ENCODE results near the gene BLNK. TPM values are rescaled to one million over a fixed set of nuclear protein-coding genes. Genes with fewer than 3 reads are reported as not detected.

BLNK gene
- total RNA-seq, 1 donor from 2014 or later: not detected

- no peak for TF ChIP-seq CTCF (IDR thresholded peaks at IDR 0.05; ENCODE audit: unreplicated experiment)
- Mint-ChIP-seq H3K9me3 (ENCODE audit: unreplicated experiment) (no peaks in the 10 kb centered on the region), H3K4me1 (ENCODE audit: unreplicated experiment) (no peaks in the 10 kb centered on the region), H3K27me3 (ENCODE audit: unreplicated experiment) (peaks cover 4% of the 10 kb centered on the region), H3K36me3 (ENCODE audit: low read depth, unreplicated experiment) (no peaks in the 10 kb centered on the region), H3K27ac (ENCODE audit: unreplicated experiment) (no peak overlapping the region), H3K4me3 (ENCODE audit: unreplicated experiment) (no peak overlapping the region)
- no peak for DNase-seq (ENCODE audit: low spot score)
These were observed 1.7 kb downstream of the BLNK start for GRCh38 chr10:96269438-96270300.

GRCh38 chr10:96268341-96268909 is 2.9 kb downstream of the BLNK start:
- no peak for DNase-seq (ENCODE audit: low spot score)
- Mint-ChIP-seq H3K27ac (ENCODE audit: unreplicated experiment) (no peak overlapping the region), H3K4me1 (ENCODE audit: unreplicated experiment) (no peaks in the 10 kb centered on the region), H3K27me3 (ENCODE audit: unreplicated experiment) (peaks cover 4% of the 10 kb centered on the region), H3K9me3 (ENCODE audit: unreplicated experiment) (no peaks in the 10 kb centered on the region), H3K4me3 (ENCODE audit: unreplicated experiment) (no peak overlapping the region), H3K36me3 (ENCODE audit: low read depth, unreplicated experiment) (no peaks in the 10 kb centered on the region)
- TF ChIP-seq CTCF (IDR thresholded peaks at IDR 0.05; ENCODE audit: unreplicated experiment): no peak

GRCh38 chr10:96267234-96267705 is 4.1 kb downstream of the BLNK start:
- Mint-ChIP-seq H3K36me3 (ENCODE audit: low read depth, unreplicated experiment) (no peaks in the 10 kb centered on the region), H3K27me3 (ENCODE audit: unreplicated experiment) (peaks cover 4% of the 10 kb centered on the region), H3K27ac (ENCODE audit: unreplicated experiment) (no peak overlapping the region), H3K4me3 (ENCODE audit: unreplicated experiment) (no peak overlapping the region), H3K9me3 (ENCODE audit: unreplicated experiment) (no peaks in the 10 kb centered on the region), H3K4me1 (ENCODE audit: unreplicated experiment) (no peaks in the 10 kb centered on the region)
- no peak for DNase-seq (ENCODE audit: low spot score)
- TF ChIP-seq CTCF (IDR thresholded peaks at IDR 0.05; ENCODE audit: unreplicated experiment): no peak

GRCh38 chr10:96266118-96266770 is 5.1 kb downstream of the BLNK start:
- H3K27ac Mint-ChIP-seq (ENCODE audit: unreplicated experiment): no peak overlapping the region
- H3K4me1 Mint-ChIP-seq (ENCODE audit: unreplicated experiment): no peaks in the 10 kb centered on the region
- H3K27me3 Mint-ChIP-seq (ENCODE audit: unreplicated experiment): peaks cover 1% of the 10 kb centered on the region
- no peak for DNase-seq (ENCODE audit: low spot score)
- TF ChIP-seq CTCF (IDR thresholded peaks at IDR 0.05; ENCODE audit: unreplicated experiment): no peak
- no peak overlapping the region for H3K4me3 Mint-ChIP-seq (ENCODE audit: unreplicated experiment)
- H3K36me3 Mint-ChIP-seq (ENCODE audit: low read depth, unreplicated experiment): no peaks in the 10 kb centered on the region
- no peaks in the 10 kb centered on the region for H3K9me3 Mint-ChIP-seq (ENCODE audit: unreplicated experiment)
